Muscle of arm (tissue), 14 donors: ENCODE results near the gene C2orf68. TPM values are rescaled to one million over a fixed set of nuclear protein-coding genes. Genes with fewer than 3 reads are reported as not detected.
"Not testable (repeated sequence)": the region's sequence is repeated elsewhere in the genome, so short reads cannot be mapped to it uniquely, and the experiment has no call there.

ENCODE experiments used
- DNase-seq: peaks from one replicate; pipeline ENCODE4 v3.0.0-alpha.2; 2013
- long read RNA-seq, 11 donors: transcript quantifications; one replicate each; lab custom pipeline, GENCODE V29; 2026
- polyA plus RNA-seq, 12 donors: library from polyadenylated mRNA; unstranded; fragments of 120-200 nt; gene quantifications; one replicate each; pipeline ENCODE4 v1.2.1, GENCODE V29; 2013; ENCODE audit not compliant: insufficient read length in 12 of 12

C2orf68 gene
- polyA plus RNA-seq, result 1,000 to 10,000 TPM in 1 of 12 donors, 10 to 100 TPM in 11; 41.0 to 2,776 (median 53.5) TPM
- long read RNA-seq, donor 1, transcript C2orf68-202 (2 exons, 1,722 nt), result minor isoform, 8 of 23 reads
- long read RNA-seq, donor 1, transcript C2orf68-201 (4 exons, 2,837 nt), result major isoform, 15 of 23 reads
- long read RNA-seq, donor 1, partial matches to known transcripts, result 0 of 23 reads
- long read RNA-seq, donor 1, other reads (novel, unspliced or antisense), result 0 of 23 reads
- long read RNA-seq, donor 2, transcript C2orf68-201 (4 exons, 2,837 nt), result major isoform, 7 of 11 reads
- long read RNA-seq, donor 2, partial matches to known transcripts, result 0 of 11 reads
- long read RNA-seq, donor 2, other reads (novel, unspliced or antisense), result 0 of 11 reads
- long read RNA-seq, donor 3, partial matches to known transcripts, result 0 of 5 reads
- long read RNA-seq, donor 3, other reads (novel, unspliced or antisense), result 0 of 5 reads
- long read RNA-seq, donor 4, partial matches to known transcripts, result 0 of 2 reads
- long read RNA-seq, donor 4, other reads (novel, unspliced or antisense), result 0 of 2 reads
- long read RNA-seq, donor 5, transcript C2orf68-201 (4 exons, 2,837 nt), result major isoform, 16 of 22 reads
- long read RNA-seq, donor 5, partial matches to known transcripts, result 0 of 22 reads
- long read RNA-seq, donor 5, other reads (novel, unspliced or antisense), result 0 of 22 reads
- long read RNA-seq, donor 6, transcript C2orf68-201 (4 exons, 2,837 nt), result major isoform, 7 of 9 reads
- long read RNA-seq, donor 6, partial matches to known transcripts, result 0 of 9 reads
- long read RNA-seq, donor 6, other reads (novel, unspliced or antisense), result 0 of 9 reads
- long read RNA-seq, donor 7, transcript C2orf68-202 (2 exons, 1,722 nt), result major isoform, 5 of 11 reads
- long read RNA-seq, donor 7, transcript C2orf68-201 (4 exons, 2,837 nt), result major isoform, 5 of 11 reads
- long read RNA-seq, donor 7, partial matches to known transcripts, result 0 of 11 reads
- long read RNA-seq, donor 7, other reads (novel, unspliced or antisense), result 0 of 11 reads
- long read RNA-seq, donor 8, transcript C2orf68-201 (4 exons, 2,837 nt), result major isoform, 16 of 22 reads
- long read RNA-seq, donor 8, partial matches to known transcripts, result 0 of 22 reads
- long read RNA-seq, donor 8, other reads (novel, unspliced or antisense), result 0 of 22 reads
- long read RNA-seq, donor 9, partial matches to known transcripts, result 0 of 5 reads
- long read RNA-seq, donor 9, other reads (novel, unspliced or antisense), result 0 of 5 reads
- long read RNA-seq, donor 10, transcript C2orf68-201 (4 exons, 2,837 nt), result major isoform, 8 of 12 reads
- long read RNA-seq, donor 10, partial matches to known transcripts, result 0 of 12 reads
- long read RNA-seq, donor 10, other reads (novel, unspliced or antisense), result 0 of 12 reads
- long read RNA-seq, donor 11, transcript C2orf68-201 (4 exons, 2,837 nt), result major isoform, 9 of 13 reads
- long read RNA-seq, donor 11, partial matches to known transcripts, result 0 of 13 reads
- long read RNA-seq, donor 11, other reads (novel, unspliced or antisense), result 0 of 13 reads

GRCh38 chr2:85611705-85612587, at the start of gene C2orf68:
Gene C2orf68 (minus strand): TSS chr2:85612066. CDS start chr2:85611984, 82 bp downstream.
- peak; percentile 94 for DNase-seq

GRCh38 chr2:85661139-85661858, 49.4 kb upstream of the C2orf68 start:
- DNase-seq, result no peak

GRCh38 chr2:85660725-85661124, 48.9 kb upstream of the C2orf68 start:
- DNase-seq, result no peak

GRCh38 chr2:85660301-85660700, 48.4 kb upstream of the C2orf68 start:
- not testable (repeated sequence) for DNase-seq

- no peak for DNase-seq
Observed at GRCh38 chr2:85659324-85659981, 47.6 kb upstream of the C2orf68 start.

GRCh38 chr2:85657399-85657798, 45.5 kb upstream of the C2orf68 start:
- not testable (repeated sequence) for DNase-seq

GRCh38 chr2:85656468-85656867, 44.6 kb upstream of the C2orf68 start:
- no peak for DNase-seq

- no peak for DNase-seq
Observed at GRCh38 chr2:85655961-85656417, 44.1 kb upstream of the C2orf68 start.

GRCh38 chr2:85653996-85654395, 42.1 kb upstream of the C2orf68 start:
- no peak for DNase-seq

GRCh38 chr2:85652056-85652455, 40.2 kb upstream of the C2orf68 start:
- DNase-seq, result no peak

- DNase-seq, result no peak
Observed at GRCh38 chr2:85651097-85651496, 39.2 kb upstream of the C2orf68 start.

GRCh38 chr2:85650456-85650855, 38.6 kb upstream of the C2orf68 start:
- DNase-seq, result no peak

- no peak for DNase-seq
Observed at GRCh38 chr2:85649201-85650190, 37.6 kb upstream of the C2orf68 start.

GRCh38 chr2:85648619-85649018, 36.8 kb upstream of the C2orf68 start:
- DNase-seq, result no peak

- no peak for DNase-seq
Observed at GRCh38 chr2:85647823-85648526, 36.1 kb upstream of the C2orf68 start.

- no peak for DNase-seq
Observed at GRCh38 chr2:85646166-85646565, 34.3 kb upstream of the C2orf68 start.

- DNase-seq, result no peak
Observed at GRCh38 chr2:85644909-85645308, 33.0 kb upstream of the C2orf68 start.
